Naive thymus-derived CD4-positive, alpha-beta T cell (primary cell): ENCODE results near the gene BECN2. TPM values are rescaled to one million over a fixed set of nuclear protein-coding genes. Genes with fewer than 3 reads are reported as not detected.

Experiments
- ATAC-seq: fragments of 150-1000 bp; cut with Tn5 transposase; 2 replicates; pipeline ENCODE4 v1.10.0; 2021; ENCODE audit warnings: mild to moderate bottlenecking, moderate library complexity
- CTCF ChIA-PET: fragments of 350-600 bp; sonication (Branson Sonifier 250); formaldehyde crosslinking; loops from one replicate; lab custom pipeline; 2021; ENCODE audit warnings: antibody characterized with exemption; lab: Charles Lee
- POLR2A ChIA-PET: fragments of 350-600 bp; sonication (Branson Sonifier 250); formaldehyde crosslinking; loops from one replicate; lab custom pipeline; 2021; ENCODE audit warnings: antibody characterized with exemption, inconsistent platforms; lab: Charles Lee
- DNase-seq, 9 donors: peaks; one replicate each; pipeline versions ENCODE4 v3.0.0 to v3.0.0-alpha.2; 2020 to 2022; ENCODE audit warnings: mixed read lengths in 1 of 9
- H3K27ac ChIP-seq: one replicate; pipeline ENCODE4 v1.7.0; 2013; ENCODE audit warnings: mild to moderate bottlenecking, low read depth, low read length, moderate library complexity
- H3K27me3 ChIP-seq, 2 donors: one replicate each; pipeline ENCODE4 v1.7.0; 2013; ENCODE audit warnings: low read length in 2 of 2, mild to moderate bottlenecking in 2 of 2, moderate library complexity in 2 of 2; ENCODE audit not compliant: control insufficient read depth in 2 of 2, insufficient read depth in 2 of 2
- H3K36me3 ChIP-seq, 3 experiments: 1 replicate in 2 of 3; 2 replicates in 1 of 3; pipeline ENCODE4 v1.7.0; 2013; ENCODE audit warnings: low read length in 3 of 3, mild to moderate bottlenecking in 3 of 3, moderate library complexity in 1 of 3; ENCODE audit not compliant: insufficient read depth in 3 of 3, control insufficient read depth in 2 of 3
- H3K4me1 ChIP-seq, 2 donors: one replicate each; pipeline ENCODE4 v1.7.0; 2013; ENCODE audit warnings: low read length in 2 of 2, mild to moderate bottlenecking in 2 of 2, moderate library complexity in 1 of 2; ENCODE audit not compliant: control insufficient read depth in 2 of 2, insufficient read depth in 2 of 2
- H3K4me3 ChIP-seq: 2 replicates; pipeline ENCODE4 v1.7.0; 2013; ENCODE audit warnings: mild to moderate bottlenecking, low read length
- H3K9me3 ChIP-seq, 3 experiments: 1 replicate in 2 of 3; 2 replicates in 1 of 3; pipeline ENCODE4 v1.7.0; 2013; ENCODE audit warnings: low read length in 3 of 3; ENCODE audit not compliant: control insufficient read depth in 2 of 3
- H3K27ac Mint-ChIP-seq, 9 donors: one replicate each; pipeline ENCODE4 v1.8.0; 2020 to 2022; ENCODE audit warnings: mixed read lengths in 9 of 9, mild to moderate bottlenecking in 8 of 9, moderate library complexity in 5 of 9, inconsistent platforms in 2 of 9
- H3K27me3 Mint-ChIP-seq, 5 donors: one replicate each; pipeline ENCODE4 v1.8.0; 2021 to 2022; ENCODE audit warnings: mixed read lengths in 5 of 5, mild to moderate bottlenecking in 1 of 5
- H3K36me3 Mint-ChIP-seq, 5 donors: one replicate each; pipeline ENCODE4 v1.8.0; 2020 to 2022; ENCODE audit warnings: mixed read lengths in 5 of 5, mild to moderate bottlenecking in 3 of 5, inconsistent platforms in 1 of 5
- H3K4me1 Mint-ChIP-seq, 7 donors: one replicate each; pipeline ENCODE4 v1.8.0; 2020 to 2022; ENCODE audit warnings: mixed read lengths in 7 of 7, mild to moderate bottlenecking in 3 of 7, inconsistent platforms in 1 of 7
- H3K4me3 Mint-ChIP-seq, 10 donors: one replicate each; pipeline ENCODE4 v1.8.0; 2020 to 2022; ENCODE audit warnings: mild to moderate bottlenecking in 10 of 10, mixed read lengths in 10 of 10, moderate library complexity in 6 of 10, inconsistent platforms in 2 of 10
- H3K9me3 Mint-ChIP-seq, 11 donors: one replicate each; pipeline ENCODE4 v1.8.0; 2020 to 2022; ENCODE audit warnings: mixed read lengths in 11 of 11, mild to moderate bottlenecking in 4 of 11, inconsistent platforms in 1 of 11, moderate library complexity in 1 of 11
- intact Hi-C, 2 donors: fragments of 100-400 bp; cut with micrococcal nuclease; formaldehyde crosslinking; loops; one replicate each; pipeline ENCODE4 v1.15.1; 2023
- polyA plus RNA-seq, 2 donors: library from polyadenylated mRNA; unstranded; fragments of 300-500 nt; fragmentation: Illumina TruSeq; gene quantifications; one replicate each; pipeline ENCODE4 v1.2.3, GENCODE V29; 2021
- total RNA-seq, 6 experiments: library from RNA in 5 of 6; stranded (reverse) in 5 of 6; gene quantifications; 1 replicate in 5 of 6; 2 replicates in 1 of 6; pipeline ENCODE4 v1.2.3 and lab custom pipeline; 2021 to 2026

The BECN2 gene
- total RNA-seq (not detected), polyA plus RNA-seq (not detected), total RNA-seq (lab: John Stamatoyannopoulos, UW) (not detected)

- Histone ChIP-seq H3K27ac (no peak within 1 kb of the TSS), H3K4me3 (no peak within 1 kb of the TSS), H3K4me1 (no peaks in the 10 kb centered on the region), H3K27me3 (no peaks in the 10 kb centered on the region), H3K36me3 (no peaks in the 10 kb centered on the region), H3K9me3 (no peaks in the 10 kb centered on the region)
- peaks cover 0 to 3% (median 0%) of the 10 kb centered on the region in 7 donors for H3K4me1 Mint-ChIP-seq
- intact Hi-C loops = no loop called here
- H3K36me3 Mint-ChIP-seq = no peaks in the 10 kb centered on the region
- H3K9me3 Mint-ChIP-seq = peaks cover 0 to 2% (median 0%) of the 10 kb centered on the region in 11 donors
- H3K27me3 Mint-ChIP-seq = no peaks in the 10 kb centered on the region
- DNase-seq = no peak
- CTCF ChIA-PET = no interaction called here
- H3K27ac Mint-ChIP-seq = no peak within 1 kb of the TSS
- ATAC-seq = peak; percentile 14
- POLR2A ChIA-PET = no interaction called here
- H3K4me3 Mint-ChIP-seq = no peak within 1 kb of the TSS
Measured at GRCh38 chr1:241957692-241958494, at the start of gene BECN2. BECN2 (plus strand) TSS chr1:241957767; CDS start chr1:241957767, 0 bp downstream.

GRCh38 chr1:241916196-241916595 lies 41.4 kb upstream of the BECN2 start:
- POLR2A ChIA-PET = no interaction called here
- no peak overlapping the region for H3K27ac ChIP-seq
- H3K4me1 Mint-ChIP-seq = no peaks in the 10 kb centered on the region

GRCh38 chr1:241917487-241917886 lies 40.1 kb upstream of the BECN2 start:
- ATAC-seq (no peak), DNase-seq (no peak)
- H3K4me1 Mint-ChIP-seq = no peaks in the 10 kb centered on the region
- CTCF ChIA-PET = no interaction called here
- H3K36me3 Mint-ChIP-seq = no peaks in the 10 kb centered on the region
- H3K36me3 ChIP-seq = no peaks in the 10 kb centered on the region
- no peaks in the 10 kb centered on the region for H3K9me3 Mint-ChIP-seq
- no peak overlapping the region for H3K4me3 Mint-ChIP-seq
- H3K27me3 ChIP-seq = no peaks in the 10 kb centered on the region
- H3K27me3 Mint-ChIP-seq = peaks cover 0 to 3% (median 0%) of the 10 kb centered on the region in 5 donors
- no peaks in the 10 kb centered on the region for H3K4me1 ChIP-seq
- H3K27ac Mint-ChIP-seq = no peak overlapping the region
- no peak overlapping the region for H3K4me3 ChIP-seq
- H3K9me3 ChIP-seq = no peaks in the 10 kb centered on the region
- no peak overlapping the region for H3K27ac ChIP-seq
- intact Hi-C loops = no loop called here
- POLR2A ChIA-PET = no interaction called here

More at GRCh38 chr1:241916196-241916595, 41.4 kb upstream of the BECN2 start:
- Mint-ChIP-seq H3K36me3 (no peaks in the 10 kb centered on the region), H3K4me3 (no peak overlapping the region), H3K9me3 (no peaks in the 10 kb centered on the region), H3K27ac (no peak overlapping the region), H3K27me3 (peaks cover 0 to 3% (median 0%) of the 10 kb centered on the region in 5 donors)
- CTCF ChIA-PET = no interaction called here
- no peak for ATAC-seq
- no peak for DNase-seq
- Histone ChIP-seq H3K4me1 (no peaks in the 10 kb centered on the region), H3K27me3 (no peaks in the 10 kb centered on the region), H3K36me3 (no peaks in the 10 kb centered on the region), H3K9me3 (no peaks in the 10 kb centered on the region), H3K4me3 (no peak overlapping the region)
- intact Hi-C loops = no loop called here

- Histone ChIP-seq H3K27me3 (no peaks in the 10 kb centered on the region), H3K27ac (no peak overlapping the region), H3K4me3 (no peak overlapping the region), H3K36me3 (no peaks in the 10 kb centered on the region), H3K4me1 (no peaks in the 10 kb centered on the region), H3K9me3 (no peaks in the 10 kb centered on the region)
- Mint-ChIP-seq H3K4me1 (no peaks in the 10 kb centered on the region), H3K4me3 (peak overlapping the region in 1 of 10 donors; percentile 25), H3K36me3 (no peaks in the 10 kb centered on the region), H3K27me3 (peaks cover 0 to 3% (median 0%) of the 10 kb centered on the region in 5 donors), H3K27ac (peak overlapping the region in 1 of 9 donors; percentile 53), H3K9me3 (no peaks in the 10 kb centered on the region)
- POLR2A ChIA-PET = no interaction called here
- ATAC-seq = no peak
- CTCF ChIA-PET = no interaction called here
- DNase-seq = no peak
- intact Hi-C loops = no loop called here
Measured at GRCh38 chr1:241918879-241919278, 38.7 kb upstream of the BECN2 start.

- CTCF ChIA-PET = no interaction called here
- DNase-seq = no peak
Measured at GRCh38 chr1:241924080-241924808, 33.3 kb upstream of the BECN2 start.

GRCh38 chr1:241926141-241926540 lies 31.4 kb upstream of the BECN2 start:
- POLR2A ChIA-PET = no interaction called here
- Mint-ChIP-seq H3K4me1 (no peaks in the 10 kb centered on the region), H3K4me3 (no peak overlapping the region), H3K36me3 (no peaks in the 10 kb centered on the region), H3K9me3 (no peaks in the 10 kb centered on the region), H3K27me3 (peaks cover 0 to 7% (median 0%) of the 10 kb centered on the region in 5 donors), H3K27ac (no peak overlapping the region)
- Histone ChIP-seq H3K4me3 (no peak overlapping the region), H3K27ac (no peak overlapping the region), H3K36me3 (no peaks in the 10 kb centered on the region), H3K4me1 (no peaks in the 10 kb centered on the region), H3K27me3 (no peaks in the 10 kb centered on the region), H3K9me3 (no peaks in the 10 kb centered on the region)
- CTCF ChIA-PET = no interaction called here
- DNase-seq = no peak
- ATAC-seq = no peak
- intact Hi-C loops = no loop called here

More at GRCh38 chr1:241924080-241924808, 33.3 kb upstream of the BECN2 start:
- no peaks in the 10 kb centered on the region for H3K36me3 ChIP-seq
- no peak for ATAC-seq
- Mint-ChIP-seq H3K4me1 (no peaks in the 10 kb centered on the region), H3K27ac (no peak overlapping the region), H3K9me3 (no peaks in the 10 kb centered on the region), H3K4me3 (no peak overlapping the region), H3K36me3 (no peaks in the 10 kb centered on the region), H3K27me3 (peaks cover 0 to 5% (median 0%) of the 10 kb centered on the region in 5 donors)
- H3K9me3 ChIP-seq = no peaks in the 10 kb centered on the region
- no peak overlapping the region for H3K4me3 ChIP-seq
- intact Hi-C loops = no loop called here
- H3K27ac ChIP-seq = no peak overlapping the region
- H3K27me3 ChIP-seq = no peaks in the 10 kb centered on the region
- no peaks in the 10 kb centered on the region for H3K4me1 ChIP-seq
- POLR2A ChIA-PET = no interaction called here
